Tibial nerve (tissue), 4 donors: ENCODE results near the gene MIX23. TPM values are rescaled to one million over a fixed set of nuclear protein-coding genes. Genes with fewer than 3 reads are reported as not detected.

Experiments used
- DNase-seq, 2 donors: peaks; one replicate each; pipeline ENCODE4 v3.0.0-alpha.2; 2019; ENCODE audit warnings: low spot score in 2 of 2
- H3K27ac ChIP-seq, 4 donors: fragments of 200-600 bp; sonication (generic) in 3 of 4; one replicate each; pipeline ENCODE4 v1.5.1; 2017 to 2019; ENCODE audit warnings: mild to moderate bottlenecking in 1 of 4
- H3K27me3 ChIP-seq, 2 donors: fragments of 200-600 bp; sonication (generic) in 1 of 2; one replicate each; pipeline versions ENCODE4 v1.5.1 to v1.6.0; 2017 to 2019
- H3K36me3 ChIP-seq, 3 donors: fragments of 200-600 bp; sonication (generic); one replicate each; pipeline ENCODE4 v1.5.1; 2018 to 2019
- H3K4me1 ChIP-seq, 4 donors: fragments of 200-600 bp; sonication (generic) in 3 of 4; one replicate each; pipeline ENCODE4 v1.5.1; 2017 to 2019
- H3K4me3 ChIP-seq, 4 donors: fragments of 200-600 bp; sonication (generic) in 3 of 4; one replicate each; pipeline ENCODE4 v1.5.1; 2017 to 2019; ENCODE audit warnings: mild to moderate bottlenecking in 1 of 4, moderate library complexity in 1 of 4
- H3K9me3 ChIP-seq, 4 donors: fragments of 200-600 bp; sonication (generic) in 3 of 4; one replicate each; pipeline ENCODE4 v1.5.1; 2017 to 2019
- EP300 ChIP-seq, 2 donors: sonication (generic); formaldehyde crosslinking; IDR thresholded peaks; one replicate each; pipeline ENCODE4 v1.6.1; 2017; ENCODE audit warnings: antibody characterized with exemption in 2 of 2, mild to moderate bottlenecking in 1 of 2
- POLR2A ChIP-seq, 2 donors: fragments of 450-650 bp; IDR thresholded peaks; one replicate each; pipeline ENCODE4 v1.6.1; 2017; ENCODE audit warnings: antibody characterized with exemption in 2 of 2, mild to moderate bottlenecking in 2 of 2, moderate library complexity in 2 of 2
- WGBS, 2 donors: methylation state at CpG; one replicate each; pipeline ENCODE4 v1.1.5; 2018; 5-methylcytosine and 5-hydroxymethylcytosine counted together
- total RNA-seq, 4 donors: library from RNA; depleted of rRNA; stranded (reverse); fragments of >200 nt; gene quantifications; one replicate each; pipeline ENCODE4 v1.1.0, GENCODE V29; 2016
- TF ChIP-seq, protein P1 (sequence below), 5 experiments: fragments of 200-600 bp in 3 of 5; fragments of 450-650 bp in 2 of 5; sonication (generic) in 3 of 5; IDR thresholded peaks; one replicate each; pipeline ENCODE4 v1.5.1; 2016 to 2019; ENCODE audit warnings: antibody characterized with exemption in 5 of 5, mild to moderate bottlenecking in 3 of 5, moderate library complexity in 2 of 5

The MIX23 gene
- total RNA-seq, 4 donors from 2014 or later = 5.7 to 19.2 (median 13.5) TPM

DNA sequence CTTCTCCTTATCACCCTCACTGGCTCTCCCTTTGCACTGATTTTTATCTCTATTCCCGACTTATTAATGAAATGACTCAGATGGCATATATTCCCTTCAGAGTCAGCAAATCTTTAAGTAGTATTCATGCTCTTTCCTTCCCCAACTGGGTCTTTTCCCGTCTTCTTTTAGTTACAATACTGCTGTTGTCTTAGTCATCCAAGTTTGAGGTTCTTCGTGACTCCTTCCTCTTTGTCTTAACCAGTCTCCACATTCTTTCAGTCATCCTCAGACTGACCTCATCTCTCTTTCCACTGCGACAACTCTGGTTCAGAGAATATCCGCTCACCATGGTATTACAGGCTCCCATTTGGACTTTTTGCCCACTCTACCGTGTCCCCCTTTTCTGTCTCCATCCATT, 20.5 kb upstream of the MIX23 start:
- no peak for DNase-seq
- Histone ChIP-seq H3K4me1 (no peaks in the 10 kb centered on the region), H3K27ac (no peak overlapping the region), H3K4me3 (no peak overlapping the region), H3K36me3 (peaks cover 0 to 60% (median 0%) of the 10 kb centered on the region in 3 donors), H3K9me3 (no peaks in the 10 kb centered on the region), H3K27me3 (no peaks in the 10 kb centered on the region)
- TF ChIP-seq EP300 (IDR thresholded peaks at IDR 0.05) (no peak), POLR2A (IDR thresholded peaks at IDR 0.05) (no peak)
- TF ChIP-seq, protein P1, sequence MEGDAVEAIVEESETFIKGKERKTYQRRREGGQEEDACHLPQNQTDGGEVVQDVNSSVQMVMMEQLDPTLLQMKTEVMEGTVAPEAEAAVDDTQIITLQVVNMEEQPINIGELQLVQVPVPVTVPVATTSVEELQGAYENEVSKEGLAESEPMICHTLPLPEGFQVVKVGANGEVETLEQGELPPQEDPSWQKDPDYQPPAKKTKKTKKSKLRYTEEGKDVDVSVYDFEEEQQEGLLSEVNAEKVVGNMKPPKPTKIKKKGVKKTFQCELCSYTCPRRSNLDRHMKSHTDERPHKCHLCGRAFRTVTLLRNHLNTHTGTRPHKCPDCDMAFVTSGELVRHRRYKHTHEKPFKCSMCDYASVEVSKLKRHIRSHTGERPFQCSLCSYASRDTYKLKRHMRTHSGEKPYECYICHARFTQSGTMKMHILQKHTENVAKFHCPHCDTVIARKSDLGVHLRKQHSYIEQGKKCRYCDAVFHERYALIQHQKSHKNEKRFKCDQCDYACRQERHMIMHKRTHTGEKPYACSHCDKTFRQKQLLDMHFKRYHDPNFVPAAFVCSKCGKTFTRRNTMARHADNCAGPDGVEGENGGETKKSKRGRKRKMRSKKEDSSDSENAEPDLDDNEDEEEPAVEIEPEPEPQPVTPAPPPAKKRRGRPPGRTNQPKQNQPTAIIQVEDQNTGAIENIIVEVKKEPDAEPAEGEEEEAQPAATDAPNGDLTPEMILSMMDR (IDR thresholded peaks at IDR 0.05) = no peak
- WGBS, 2 donors = 57 to 62% methylated on average over 6 of the region's 6 CpGs

DNA sequence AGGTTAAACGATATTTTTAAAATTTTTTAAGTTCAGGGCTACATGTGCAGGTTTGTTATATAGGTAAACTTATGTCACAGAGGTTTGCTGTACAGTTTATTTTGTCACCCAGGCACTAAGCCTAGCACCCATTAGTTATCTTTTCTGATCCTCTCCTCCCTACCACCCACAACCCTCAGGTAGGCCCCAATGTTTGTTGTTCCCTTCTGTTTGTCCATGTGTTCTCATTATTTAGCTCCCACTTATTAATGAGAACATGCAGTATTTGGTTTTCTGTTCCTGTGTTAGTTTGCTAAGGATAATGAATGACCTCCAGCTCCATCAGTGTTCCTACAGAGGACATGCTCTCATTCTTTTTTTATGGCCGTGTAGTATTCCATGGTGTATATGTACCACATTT, 15.9 kb upstream of the MIX23 start:
- WGBS, 2 donors = 96 to 97% methylated on average over 2 of the region's 2 CpGs
- Histone ChIP-seq H3K4me1 (no peaks in the 10 kb centered on the region), H3K4me3 (no peak overlapping the region), H3K36me3 (peaks cover 0 to 14% (median 0%) of the 10 kb centered on the region in 3 donors), H3K9me3 (no peaks in the 10 kb centered on the region), H3K27ac (no peak overlapping the region), H3K27me3 (no peaks in the 10 kb centered on the region)
- TF ChIP-seq POLR2A (IDR thresholded peaks at IDR 0.05) (no peak), EP300 (IDR thresholded peaks at IDR 0.05) (no peak)
- TF ChIP-seq, protein P1 (IDR thresholded peaks at IDR 0.05) = no peak
- no peak for DNase-seq

DNA sequence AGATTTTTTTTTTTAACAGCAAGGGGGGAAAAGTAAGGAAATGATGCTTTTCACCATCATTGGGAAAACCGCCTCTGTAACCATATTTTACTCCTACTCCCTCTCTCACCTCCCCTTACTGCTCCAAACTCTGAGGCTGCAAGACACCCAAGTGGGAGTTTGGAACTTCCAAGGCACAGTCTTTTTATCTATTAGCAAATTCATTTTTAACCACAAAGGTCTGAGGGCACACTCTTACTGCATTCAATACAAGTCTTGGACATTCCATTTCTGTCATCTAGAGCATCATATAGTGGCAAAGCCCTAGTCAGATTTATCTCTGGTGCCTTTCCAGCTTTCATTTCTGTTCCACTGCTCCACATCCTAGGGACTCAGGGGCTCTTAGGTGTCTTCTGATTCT, 14.2 kb upstream of the MIX23 start:
- TF ChIP-seq EP300 (IDR thresholded peaks at IDR 0.05) = no peak
- TF ChIP-seq, protein P1 (IDR thresholded peaks at IDR 0.05) = no peak
- no peak for TF ChIP-seq POLR2A (IDR thresholded peaks at IDR 0.05)
- no peak for DNase-seq
- Histone ChIP-seq H3K27ac (no peak overlapping the region), H3K27me3 (no peaks in the 10 kb centered on the region), H3K9me3 (no peaks in the 10 kb centered on the region), H3K4me1 (peaks cover 0 to 4% (median 0%) of the 10 kb centered on the region in 4 donors), H3K36me3 (no peaks in the 10 kb centered on the region), H3K4me3 (no peak overlapping the region)
- WGBS, 2 donors = 89 to 96% methylated on average over 1 of the region's 1 CpG

DNA sequence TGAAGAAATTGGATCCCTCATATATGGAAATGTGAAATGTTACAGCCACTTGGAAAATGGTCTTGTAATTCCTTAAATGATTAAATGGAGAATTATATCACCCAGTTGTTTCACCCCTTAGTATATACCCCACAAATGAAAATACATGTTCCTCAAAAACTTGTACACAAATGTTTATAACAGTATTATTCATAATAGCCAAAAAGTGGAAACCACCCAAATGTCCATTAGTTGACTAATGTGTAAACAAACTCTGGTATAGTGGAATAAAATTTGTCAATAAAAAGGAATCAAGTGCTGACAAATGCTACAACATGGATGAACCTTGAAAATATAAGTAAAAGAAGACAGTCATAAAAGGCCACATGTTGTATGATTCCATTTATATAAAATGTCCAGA, 13.5 kb upstream of the MIX23 start:
- no peaks in the 10 kb centered on the region for H3K36me3 ChIP-seq
- H3K4me3 ChIP-seq = no peak overlapping the region
- no peaks in the 10 kb centered on the region for H3K9me3 ChIP-seq
- peaks cover 0 to 4% (median 0%) of the 10 kb centered on the region in 4 donors for H3K4me1 ChIP-seq
- DNase-seq = no peak
- TF ChIP-seq EP300 (IDR thresholded peaks at IDR 0.05) = no peak
- no peak for TF ChIP-seq POLR2A (IDR thresholded peaks at IDR 0.05)
- TF ChIP-seq, protein P1 (IDR thresholded peaks at IDR 0.05) = no peak
- H3K27ac ChIP-seq = no peak overlapping the region
- no peaks in the 10 kb centered on the region for H3K27me3 ChIP-seq

DNA sequence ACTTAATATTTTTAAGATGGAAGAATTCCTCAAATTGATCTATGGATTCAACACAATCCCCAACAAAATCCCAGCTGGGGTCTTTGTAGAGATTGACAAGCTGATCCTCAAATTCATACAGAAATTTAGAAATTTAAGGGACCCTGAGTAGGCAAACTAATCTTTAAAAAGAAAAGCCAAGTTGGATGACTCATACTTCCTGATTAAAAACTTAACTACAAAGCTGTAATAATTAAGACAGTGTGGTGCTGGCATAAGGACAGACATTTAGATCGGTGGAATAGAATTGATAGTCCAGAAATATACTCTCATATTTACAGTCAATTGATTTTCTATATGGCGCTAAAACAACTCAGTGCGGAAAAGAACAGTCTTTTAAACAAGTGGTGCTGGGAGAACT, 12.6 kb upstream of the MIX23 start:
- Histone ChIP-seq H3K9me3 (no peaks in the 10 kb centered on the region), H3K4me3 (no peak overlapping the region), H3K36me3 (no peaks in the 10 kb centered on the region), H3K27ac (no peak overlapping the region), H3K27me3 (no peaks in the 10 kb centered on the region), H3K4me1 (peaks cover 0 to 4% (median 0%) of the 10 kb centered on the region in 4 donors)
- TF ChIP-seq POLR2A (IDR thresholded peaks at IDR 0.05) (no peak), EP300 (IDR thresholded peaks at IDR 0.05) (no peak)
- TF ChIP-seq, protein P1 (IDR thresholded peaks at IDR 0.05) = no peak
- WGBS, 2 donors = 60 to 61% methylated on average over 3 of the region's 3 CpGs
- no peak for DNase-seq
